Skin of body (tissue), 2 donors: ENCODE data around the gene PIK3IP1. TPM values are rescaled to one million over a fixed set of nuclear protein-coding genes. Genes with fewer than 3 reads are reported as not detected.

Experiments used
- DNase-seq: peaks from one replicate; lab custom pipeline; 2025; lab: John Stamatoyannopoulos, UW
- total RNA-seq: library from RNA; depleted of rRNA; stranded (reverse); fragments of >200 nt; gene quantifications from one replicate; pipeline ENCODE4 v1.2.3, GENCODE V29; 2014

The PIK3IP1 gene
- total RNA-seq, 1 donor from 2014 or later = 14.9 TPM

GRCh38 chr22:31308181-31308580 is 15.9 kb upstream of the PIK3IP1 start:
- DNase-seq = no peak

DNA sequence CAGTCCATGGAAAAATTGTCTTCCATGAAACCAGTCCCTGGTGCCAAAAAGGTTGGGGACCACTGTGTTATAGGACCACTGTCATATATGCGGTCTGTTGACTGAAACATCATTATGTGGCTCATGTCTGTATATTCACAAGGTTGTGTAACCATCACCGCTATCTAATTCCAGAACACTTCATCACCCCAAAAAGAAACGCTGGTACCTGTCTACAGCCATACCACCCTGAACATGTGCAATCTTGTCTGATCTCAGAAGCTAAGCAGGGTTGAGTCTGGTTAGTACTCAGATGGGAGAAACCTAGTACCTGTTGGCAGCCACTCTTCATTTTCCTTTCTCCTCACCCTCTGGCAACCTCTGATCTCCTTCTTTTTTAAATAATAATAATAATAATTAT is 12.9 kb upstream of the PIK3IP1 start:
- no peak for DNase-seq

- no peak for DNase-seq
These were observed 10.2 kb upstream of the PIK3IP1 start for GRCh38 chr22:31302537-31302936.

- no peak for DNase-seq
These were observed 9.7 kb upstream of the PIK3IP1 start for GRCh38 chr22:31302006-31302405.

- DNase-seq = no peak
These were observed 8.6 kb upstream of the PIK3IP1 start for GRCh38 chr22:31300896-31301295.

DNA sequence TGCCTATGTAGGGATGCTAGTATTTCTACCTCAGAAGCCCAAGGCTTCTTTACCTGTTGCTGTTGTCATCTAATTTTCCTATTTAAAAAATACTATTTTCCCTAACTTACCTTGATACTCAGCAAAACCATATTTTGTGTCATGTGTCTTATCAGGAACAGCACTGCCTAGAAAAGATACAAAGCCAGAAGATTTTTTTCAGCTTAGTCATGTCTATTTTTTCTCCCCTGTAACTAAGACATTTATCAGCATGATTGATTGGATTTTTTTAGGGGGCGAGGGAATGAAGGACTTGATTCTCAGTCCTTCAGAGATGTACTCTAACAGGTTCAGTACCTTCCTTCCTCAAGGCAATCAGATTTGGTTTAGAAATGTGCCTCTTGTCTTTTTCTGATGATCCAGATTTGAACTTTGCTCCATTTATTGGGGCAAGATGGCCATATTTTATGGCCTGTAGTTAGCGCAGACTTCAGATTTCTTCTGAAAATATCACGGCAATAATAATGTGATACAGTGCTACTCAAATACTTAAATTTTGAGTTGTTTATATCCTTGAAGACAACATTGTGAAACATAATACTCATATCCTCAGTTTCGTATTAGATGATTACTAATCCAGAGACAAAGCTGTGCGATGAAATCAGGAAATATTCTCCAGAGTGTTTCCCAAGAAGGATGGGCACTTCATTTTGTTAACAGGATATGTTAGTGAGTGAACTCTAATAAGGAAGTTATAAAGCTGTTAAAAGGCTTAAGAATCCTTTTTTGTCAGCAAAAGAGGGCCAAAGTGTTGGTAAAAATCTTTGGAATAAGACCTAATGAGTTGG is 3.8 kb upstream of the PIK3IP1 start:
- no peak for DNase-seq

GRCh38 chr22:31295360-31295759 is 3.1 kb upstream of the PIK3IP1 start:
- no peak for DNase-seq

GRCh38 chr22:31291481-31292235 is 630 bp downstream of the PIK3IP1 start:
- no peak for DNase-seq

- peak; percentile 88 for DNase-seq
These were observed 1.5 kb downstream of the PIK3IP1 start for GRCh38 chr22:31290494-31291471.

GRCh38 chr22:31289344-31289743 is 2.9 kb downstream of the PIK3IP1 start:
- DNase-seq = no peak

- no peak for DNase-seq
These were observed 3.6 kb downstream of the PIK3IP1 start for GRCh38 chr22:31288496-31289240.

DNA sequence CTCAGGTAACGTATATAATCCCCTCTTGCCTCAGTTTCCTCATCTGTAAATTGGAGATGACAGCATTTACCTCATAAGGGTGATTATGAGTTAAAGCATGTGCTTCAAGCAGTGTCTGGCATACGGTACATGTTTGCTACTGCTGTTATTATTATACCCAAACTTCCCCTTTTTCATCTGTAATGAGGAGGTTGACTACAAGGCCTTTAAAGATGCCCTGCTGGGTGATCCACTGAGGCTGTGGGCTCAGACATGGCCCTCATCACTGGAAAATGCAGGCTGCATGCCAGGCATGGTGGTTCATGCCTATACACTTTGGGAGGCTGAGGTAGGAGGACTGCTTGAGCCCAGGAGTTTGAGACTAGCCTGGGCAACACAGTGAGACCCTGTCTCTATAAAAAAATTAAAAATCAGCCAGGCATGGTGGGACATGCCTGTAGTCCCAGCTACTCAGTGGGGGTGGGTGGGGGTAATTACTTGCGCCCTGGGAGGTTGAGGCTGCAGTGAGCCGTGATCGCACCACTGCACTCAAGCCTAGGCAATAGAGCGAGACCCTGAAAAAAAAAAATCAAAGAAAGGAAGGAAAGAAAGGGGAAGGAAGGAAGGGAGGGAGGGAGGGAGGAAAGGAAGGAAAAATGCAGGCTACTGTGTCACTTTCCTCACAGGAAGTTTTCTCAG is 4.3 kb downstream of the PIK3IP1 start:
- no peak for DNase-seq

DNA sequence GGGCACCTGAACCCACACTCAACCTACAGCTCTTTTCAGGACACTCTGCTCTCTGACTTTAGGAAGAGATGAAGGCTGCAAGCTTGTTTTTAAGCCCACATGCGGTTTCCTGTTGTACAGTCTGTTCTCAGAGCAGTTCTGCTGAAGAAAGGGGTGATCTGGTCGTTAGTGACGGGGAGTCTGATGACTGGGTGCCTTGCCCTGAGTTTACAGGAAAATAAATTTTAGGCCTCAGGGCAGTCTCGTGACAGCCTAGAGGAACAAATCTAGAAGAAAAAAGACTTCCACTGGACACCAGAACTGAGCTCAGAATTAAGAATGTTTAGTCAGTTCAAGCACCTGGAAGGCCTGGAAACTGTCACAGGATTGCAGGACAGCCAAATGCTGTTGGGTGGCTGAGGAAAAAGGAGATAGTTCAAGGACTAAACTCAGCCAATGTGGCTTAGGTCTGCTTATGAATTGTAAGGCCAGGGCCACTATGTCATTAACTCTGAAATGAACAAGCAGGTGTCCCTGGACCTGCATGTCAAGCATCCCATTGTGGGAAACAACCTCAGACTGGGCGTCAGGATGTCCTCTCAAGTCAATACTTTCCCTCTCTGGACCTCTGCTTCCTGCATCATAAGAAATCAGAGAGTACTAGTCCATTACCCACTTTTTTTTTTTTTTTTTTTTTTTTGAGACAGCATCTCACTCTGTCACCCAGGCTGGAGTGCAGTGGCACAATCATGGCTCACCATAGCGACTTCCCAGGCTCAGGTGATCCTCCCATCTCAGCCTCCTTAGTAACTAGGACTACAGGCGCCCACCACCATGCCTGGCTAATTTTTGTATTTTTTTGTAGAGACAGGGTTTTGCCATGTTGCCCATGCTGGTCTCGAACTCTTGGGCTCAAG is 5.7 kb downstream of the PIK3IP1 start:
- DNase-seq = no peak

DNA sequence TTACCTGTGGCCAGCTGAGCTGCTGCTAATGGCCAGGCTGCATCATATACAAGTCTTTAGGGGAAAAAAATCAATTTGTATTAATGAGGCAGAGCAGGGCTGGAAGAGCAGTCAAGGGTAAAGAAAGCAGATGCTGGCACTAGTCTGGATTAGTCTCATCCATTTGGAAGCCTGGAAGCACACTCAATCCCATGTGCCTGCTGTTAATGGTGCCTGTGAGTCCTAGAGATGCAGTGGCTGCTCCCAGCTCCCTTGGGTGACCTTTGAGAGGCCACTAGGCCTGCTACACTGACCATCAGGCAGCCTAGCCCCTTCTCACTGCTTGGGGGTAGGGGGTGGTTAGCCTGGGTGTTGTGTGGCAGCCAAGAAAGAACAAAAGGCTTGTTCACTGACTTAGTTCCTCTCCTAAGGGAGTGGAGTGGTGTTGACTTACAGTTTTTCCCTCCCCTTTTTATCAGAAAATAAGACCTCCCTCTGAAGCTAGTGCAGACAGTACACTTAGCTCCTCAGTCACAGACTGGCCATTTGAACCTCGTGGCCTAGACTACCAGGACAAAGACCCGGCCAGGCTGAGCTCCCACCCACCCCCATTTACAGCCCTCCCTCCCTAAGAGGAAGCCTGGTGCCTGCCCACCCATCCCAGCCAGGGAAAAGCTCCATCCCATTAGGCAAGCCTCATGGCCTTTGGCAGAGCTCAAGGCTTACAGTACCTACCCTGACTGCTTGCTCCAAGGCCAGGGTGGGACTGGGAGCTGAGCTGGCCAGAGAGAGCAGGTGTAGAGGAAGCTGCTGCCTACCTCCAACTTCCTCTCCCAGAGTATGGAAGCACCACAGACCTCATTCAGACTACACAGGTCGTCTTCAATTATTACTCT is 7.8 kb downstream of the PIK3IP1 start:
- no peak for DNase-seq

GRCh38 chr22:31282748-31283468 is 9.4 kb downstream of the PIK3IP1 start:
- no peak for DNase-seq

- no peak for DNase-seq
These were observed 10.6 kb downstream of the PIK3IP1 start for GRCh38 chr22:31281733-31282132.

- DNase-seq = no peak
These were observed 12.3 kb downstream of the PIK3IP1 start for GRCh38 chr22:31279821-31280505.
